WERI-Rb-1 (cell line): ENCODE data around the gene UMPS.

Source experiments
- DNase-seq: peaks from one replicate; pipeline ENCODE4 v3.0.0-alpha.2; 2020
- H3K27ac ChIP-seq: fragments of 250-450 bp; sonication (Bioruptor Pico); 2 replicates; pipeline ENCODE4 v1.5.1; 2020; ENCODE audit warnings: mild to moderate bottlenecking, moderate library complexity
- H3K27me3 ChIP-seq: fragments of 250-450 bp; sonication (Bioruptor Pico); 2 replicates; pipeline ENCODE4 v1.5.1; 2021; ENCODE audit warnings: mild to moderate bottlenecking, low read depth, moderate library complexity; ENCODE audit not compliant: insufficient read depth, severe bottlenecking
- H3K36me3 ChIP-seq: fragments of 250-450 bp; sonication (Bioruptor Pico); 2 replicates; pipeline ENCODE4 v1.5.1; 2020; ENCODE audit warnings: mild to moderate bottlenecking, moderate library complexity
- H3K4me3 ChIP-seq: 2 replicates; pipeline ENCODE4 v1.5.1; 2011; ENCODE audit warnings: low read depth, mild to moderate bottlenecking, control low read depth, low read length
- H3K9me3 ChIP-seq: fragments of 250-450 bp; sonication (Bioruptor Pico); 2 replicates; pipeline ENCODE4 v1.5.1; 2021; ENCODE audit warnings: mild to moderate bottlenecking, moderate library complexity; ENCODE audit not compliant: severe bottlenecking
- CTCF ChIP-seq: IDR thresholded peaks from 2 replicates; pipeline ENCODE4 v1.5.1; 2011; ENCODE audit warnings: low read depth, mild to moderate bottlenecking, control low read depth, inconsistent platforms, low read length

The UMPS gene

DNA sequence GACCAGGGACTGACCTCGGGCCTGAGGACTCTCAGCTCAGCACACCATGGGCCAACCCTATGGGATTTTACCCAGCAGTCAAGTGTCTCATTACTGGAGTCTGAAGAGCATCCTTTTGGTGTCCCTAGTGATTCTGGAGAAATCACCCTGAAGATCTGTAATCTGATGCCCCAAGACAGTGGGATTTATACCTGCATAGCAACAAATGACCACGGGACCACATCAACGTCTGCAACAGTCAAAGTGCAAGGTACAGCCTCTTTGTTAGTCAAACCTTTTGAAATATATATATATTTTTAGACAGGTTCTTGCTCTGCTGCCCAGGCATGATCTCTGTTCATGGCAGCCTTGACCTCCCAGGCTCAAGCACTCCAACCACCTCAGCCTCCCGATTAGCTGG lies 34.2 kb upstream of the UMPS start:
- Histone ChIP-seq H3K4me3 (no peak overlapping the region), H3K27me3 (no peaks in the 10 kb centered on the region), H3K9me3 (no peaks in the 10 kb centered on the region), H3K27ac (no peak overlapping the region), H3K36me3 (peaks cover 3% of the 10 kb centered on the region; the same call in 1 of the 2 replicates)
- no peak for DNase-seq
- TF ChIP-seq CTCF = no peak

- no peak for DNase-seq
- Histone ChIP-seq H3K36me3 (peaks cover 3% of the 10 kb centered on the region; the same call in 1 of the 2 replicates), H3K27me3 (no peaks in the 10 kb centered on the region), H3K27ac (no peak overlapping the region), H3K9me3 (no peaks in the 10 kb centered on the region), H3K4me3 (no peak overlapping the region)
- TF ChIP-seq CTCF = no peak
These were observed 33.0 kb upstream of the UMPS start for GRCh38 chr3:124697302-124697701.

DNA sequence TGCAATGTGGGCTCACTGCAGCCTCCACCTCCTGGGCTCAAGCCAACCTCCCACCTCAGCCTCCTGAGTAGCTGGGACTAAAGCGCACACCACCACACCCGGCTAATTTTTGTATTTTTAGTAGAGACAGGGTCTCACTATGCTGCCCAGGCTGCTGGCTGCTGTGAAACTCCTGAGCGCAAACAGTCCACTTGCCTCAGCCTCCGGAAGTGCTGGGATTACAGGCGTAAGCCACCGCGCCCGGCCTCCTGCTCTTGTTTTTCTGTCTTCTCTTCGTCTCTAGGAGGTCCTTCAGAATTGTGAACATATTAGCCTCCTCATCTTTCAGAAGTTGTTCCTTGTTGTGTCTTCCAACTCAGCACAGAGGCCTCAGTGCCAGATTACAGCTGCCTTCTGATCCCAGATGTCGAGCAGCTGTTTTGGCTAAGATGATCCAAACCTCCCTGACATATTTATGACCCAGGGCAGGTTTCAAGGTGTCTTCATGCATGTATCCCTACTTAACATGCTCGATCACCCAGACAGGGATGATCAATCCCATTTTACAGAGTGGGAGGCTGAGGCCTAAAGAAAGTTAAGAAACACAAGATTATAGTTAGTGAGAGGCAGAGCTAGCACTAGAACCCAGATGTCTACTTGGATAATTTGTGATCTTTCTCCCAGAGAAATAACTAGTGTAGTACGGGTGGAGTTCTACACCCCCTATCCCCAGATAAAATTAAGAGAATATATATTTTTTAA lies 32.1 kb upstream of the UMPS start:
- H3K27me3 ChIP-seq = no peaks in the 10 kb centered on the region
- peaks cover 3% of the 10 kb centered on the region; the same call in 1 of the 2 replicates for H3K36me3 ChIP-seq
- no peak overlapping the region for H3K4me3 ChIP-seq
- DNase-seq = no peak
- no peaks in the 10 kb centered on the region for H3K9me3 ChIP-seq
- no peak overlapping the region for H3K27ac ChIP-seq
- TF ChIP-seq CTCF = no peak

GRCh38 chr3:124699051-124699450 lies 31.2 kb upstream of the UMPS start:
- peaks cover 3% of the 10 kb centered on the region; the same call in 1 of the 2 replicates for H3K36me3 ChIP-seq
- no peak for DNase-seq
- no peak overlapping the region for H3K27ac ChIP-seq
- H3K9me3 ChIP-seq = no peaks in the 10 kb centered on the region
- no peaks in the 10 kb centered on the region for H3K27me3 ChIP-seq
- TF ChIP-seq CTCF = no peak
- no peak overlapping the region for H3K4me3 ChIP-seq

- H3K27me3 ChIP-seq = no peaks in the 10 kb centered on the region
- TF ChIP-seq CTCF = no peak
- no peak overlapping the region for H3K4me3 ChIP-seq
- H3K36me3 ChIP-seq = peaks cover 3% of the 10 kb centered on the region; the same call in 1 of the 2 replicates
- no peaks in the 10 kb centered on the region for H3K9me3 ChIP-seq
- H3K27ac ChIP-seq = no peak overlapping the region
- DNase-seq = no peak
These were observed 30.4 kb upstream of the UMPS start for GRCh38 chr3:124699686-124700396.
